VCaP (cell line): ENCODE results near the gene KCP.

Source experiments
- H3K27ac ChIP-seq: fragments of 450-650 bp; 2 replicates; pipeline ENCODE4 v1.5.1; 2017
- TF ChIP-seq, protein P1 (sequence below): fragments of 450-650 bp; conservative IDR thresholded peaks from 2 replicates; pipeline ENCODE4 v1.5.1; 2017; ENCODE audit warnings: mild to moderate bottlenecking, moderate library complexity

KCP gene

GRCh38 chr7:128887169-128888038, 23.1 kb downstream of the KCP start:
- H3K27ac ChIP-seq = no peak overlapping the region
- TF ChIP-seq, protein P1, sequence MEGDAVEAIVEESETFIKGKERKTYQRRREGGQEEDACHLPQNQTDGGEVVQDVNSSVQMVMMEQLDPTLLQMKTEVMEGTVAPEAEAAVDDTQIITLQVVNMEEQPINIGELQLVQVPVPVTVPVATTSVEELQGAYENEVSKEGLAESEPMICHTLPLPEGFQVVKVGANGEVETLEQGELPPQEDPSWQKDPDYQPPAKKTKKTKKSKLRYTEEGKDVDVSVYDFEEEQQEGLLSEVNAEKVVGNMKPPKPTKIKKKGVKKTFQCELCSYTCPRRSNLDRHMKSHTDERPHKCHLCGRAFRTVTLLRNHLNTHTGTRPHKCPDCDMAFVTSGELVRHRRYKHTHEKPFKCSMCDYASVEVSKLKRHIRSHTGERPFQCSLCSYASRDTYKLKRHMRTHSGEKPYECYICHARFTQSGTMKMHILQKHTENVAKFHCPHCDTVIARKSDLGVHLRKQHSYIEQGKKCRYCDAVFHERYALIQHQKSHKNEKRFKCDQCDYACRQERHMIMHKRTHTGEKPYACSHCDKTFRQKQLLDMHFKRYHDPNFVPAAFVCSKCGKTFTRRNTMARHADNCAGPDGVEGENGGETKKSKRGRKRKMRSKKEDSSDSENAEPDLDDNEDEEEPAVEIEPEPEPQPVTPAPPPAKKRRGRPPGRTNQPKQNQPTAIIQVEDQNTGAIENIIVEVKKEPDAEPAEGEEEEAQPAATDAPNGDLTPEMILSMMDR = no peak

- H3K27ac ChIP-seq = no peak overlapping the region
- TF ChIP-seq, protein P1 = no peak
Measured at GRCh38 chr7:128886391-128887168, 23.9 kb downstream of the KCP start.

DNA sequence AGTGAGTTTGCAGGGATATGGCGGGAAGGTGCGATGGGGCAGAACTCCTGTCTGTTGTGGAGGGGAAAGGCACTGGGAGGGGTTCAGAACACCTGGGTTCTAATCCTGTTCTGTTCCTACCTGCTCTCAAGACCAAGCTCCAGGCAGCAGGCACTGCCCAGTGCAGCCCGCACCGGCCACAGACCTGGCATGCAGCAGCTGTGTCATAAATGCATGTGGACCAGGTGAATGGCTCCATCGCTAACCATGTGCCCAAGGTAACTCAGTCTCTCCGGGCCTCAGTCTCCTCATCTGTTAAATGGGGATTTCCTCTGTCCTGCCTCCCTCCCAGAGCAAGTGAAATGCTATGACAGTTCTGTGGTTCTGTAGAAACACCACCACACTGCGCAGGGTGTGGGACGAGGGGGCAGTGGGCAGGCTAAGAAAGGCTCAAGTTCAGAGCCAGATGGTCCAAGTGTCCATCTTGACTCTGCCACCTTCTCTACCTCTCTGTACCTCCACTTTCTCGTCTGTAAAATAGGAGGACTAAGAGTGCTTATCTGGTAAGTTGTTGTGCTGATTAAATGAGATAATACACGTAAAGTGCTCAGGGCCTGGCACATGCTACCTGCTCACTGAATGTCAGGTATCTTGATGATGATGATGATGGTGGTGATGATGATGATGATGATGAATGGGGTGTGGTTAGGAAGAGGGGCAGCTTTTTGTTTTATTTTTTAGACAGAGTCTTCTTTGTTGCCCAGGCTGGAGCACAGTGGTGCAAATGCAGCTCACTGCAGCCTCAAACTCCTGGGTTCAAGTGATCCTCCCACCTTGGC, 24.9 kb downstream of the KCP start:
- H3K27ac ChIP-seq = no peak overlapping the region
- TF ChIP-seq, protein P1 = no peak

- H3K27ac ChIP-seq = no peak overlapping the region
Measured at GRCh38 chr7:128884561-128885369, 25.7 kb downstream of the KCP start.

DNA sequence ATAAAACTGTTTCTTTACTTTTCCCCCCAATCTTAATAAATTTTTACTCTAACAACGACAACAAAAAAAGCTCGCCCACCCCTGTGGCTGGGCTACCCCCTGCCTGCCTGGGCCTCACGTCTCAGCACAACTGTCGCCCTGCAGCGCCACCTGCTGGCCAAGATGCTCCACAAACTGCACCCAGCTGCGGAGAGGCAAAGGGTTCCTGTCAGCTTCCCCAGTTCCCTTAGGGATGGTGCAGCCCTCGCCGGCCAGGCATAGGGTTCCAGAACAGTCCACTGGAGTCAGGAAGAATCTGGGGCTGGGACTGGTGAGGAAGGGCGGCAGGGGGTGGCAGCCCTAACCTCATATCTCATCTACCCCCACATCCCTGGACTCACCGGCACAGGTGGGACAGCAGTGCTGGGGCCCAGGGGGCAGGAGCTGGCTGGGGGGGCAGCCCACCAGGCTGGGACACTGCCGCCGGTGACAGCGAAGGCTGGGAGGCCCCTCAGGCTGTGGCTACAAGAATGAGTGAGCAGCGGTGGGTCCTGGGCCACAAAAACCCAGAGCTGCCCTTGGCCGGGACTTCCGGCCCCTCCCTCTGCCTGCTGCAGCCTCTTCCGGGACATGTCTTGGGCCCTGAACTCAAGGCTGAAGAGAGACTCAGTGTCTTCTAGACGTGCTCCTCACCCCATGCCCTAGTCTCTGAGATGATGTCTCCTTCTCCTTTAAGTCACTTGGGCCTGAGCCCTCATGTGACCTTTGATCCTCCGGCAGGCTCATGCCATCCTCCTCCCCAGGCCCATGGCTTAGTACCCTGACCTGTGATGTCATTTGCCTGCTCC, 26.7 kb downstream of the KCP start:
- no peak overlapping the region for H3K27ac ChIP-seq

More at GRCh38 chr7:128884561-128885369, 25.7 kb downstream of the KCP start:
- TF ChIP-seq, protein P1 = no peak

DNA sequence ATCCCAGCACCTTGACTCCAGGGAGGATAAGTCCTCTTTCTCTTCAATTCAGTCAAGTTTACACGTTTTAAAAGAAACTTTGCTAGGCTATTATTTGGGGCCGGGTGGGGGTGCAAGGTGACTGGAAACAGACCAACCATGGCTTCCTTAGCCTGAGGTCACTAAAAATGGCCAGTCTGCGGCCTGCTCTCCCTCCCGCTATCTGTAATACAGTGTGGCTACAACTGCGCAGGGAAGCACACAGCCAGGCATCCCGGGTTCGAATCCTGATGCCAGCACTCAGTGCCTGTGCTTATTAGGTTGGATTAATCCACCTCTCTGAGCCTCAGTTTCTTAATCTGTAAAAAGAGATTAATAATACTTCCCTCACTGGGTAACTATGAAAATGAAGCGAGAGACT, 28.4 kb downstream of the KCP start:
- H3K27ac ChIP-seq = no peak overlapping the region

More for the DNA sequence above, 26.7 kb downstream of the KCP start:
- TF ChIP-seq, protein P1 = peak; percentile 98

More for the DNA sequence above, 28.4 kb downstream of the KCP start:
- TF ChIP-seq, protein P1 = no peak
